HL-60/S4 treated with phorbol 12-myristate 13-acetate at 8.2 ng/mL for 4 days and 3 days (cell line): ENCODE measurements around the gene ZNF607.
"Not testable (repeated sequence)": the region's sequence is repeated elsewhere in the genome, so short reads cannot be mapped to it uniquely, and the experiment has no call there.

Experiments
- in situ Hi-C: fragments of 300-500 bp; cut with MboI; formaldehyde crosslinking; loops from 2 replicates; pipeline ENCODE4 v1.15.0; 2022; ENCODE audit warnings: low sequenced_read_pairs

Gene ZNF607

GRCh38 chr19:37719111-37719926 lies at the start of gene ZNF607:
Gene ZNF607, minus strand, starts transcription at chr19:37719761. Its CDS starts 8,143 bp downstream, at chr19:37711618.
- in situ Hi-C loops, result no loop called here

DNA sequence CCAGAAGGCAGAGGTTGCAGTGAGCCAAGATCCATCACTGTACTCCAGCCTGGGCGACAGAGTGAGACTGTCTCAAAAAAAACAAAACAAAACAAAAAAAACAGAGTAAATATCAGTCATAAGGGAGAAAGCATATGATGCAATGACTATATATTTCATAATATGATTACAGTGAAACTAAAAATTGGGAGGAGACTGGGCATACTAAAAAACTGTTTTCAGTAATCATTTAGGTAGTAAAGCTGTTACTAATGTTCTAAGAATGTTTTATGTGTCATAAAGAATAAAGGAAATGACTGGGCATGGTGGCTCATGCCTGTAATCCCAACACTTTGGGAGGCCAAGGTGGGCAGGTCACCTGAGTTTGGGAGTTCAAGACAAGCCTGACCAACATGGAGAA lies 43.9 kb upstream of the ZNF607 start:
- in situ Hi-C loops, result no loop called here

DNA sequence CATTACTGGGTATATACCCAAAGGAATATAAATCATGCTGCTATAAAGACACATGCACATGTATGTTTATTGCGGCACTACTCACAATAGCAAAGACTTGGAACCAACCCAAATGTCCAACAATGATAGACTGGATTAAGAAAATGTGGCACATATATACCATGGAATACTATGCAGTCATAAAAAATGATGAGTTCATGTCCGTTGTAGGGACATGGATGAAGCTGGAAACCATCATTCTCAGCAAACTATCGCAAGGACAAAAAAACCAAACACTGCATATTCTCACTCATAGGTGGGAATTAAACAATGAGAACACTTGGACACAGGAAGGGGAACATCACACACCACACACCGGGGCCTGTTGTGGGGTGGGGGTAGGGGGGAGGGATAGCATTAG lies 38.1 kb upstream of the ZNF607 start:
- in situ Hi-C loops, result not testable (repeated sequence)

DNA sequence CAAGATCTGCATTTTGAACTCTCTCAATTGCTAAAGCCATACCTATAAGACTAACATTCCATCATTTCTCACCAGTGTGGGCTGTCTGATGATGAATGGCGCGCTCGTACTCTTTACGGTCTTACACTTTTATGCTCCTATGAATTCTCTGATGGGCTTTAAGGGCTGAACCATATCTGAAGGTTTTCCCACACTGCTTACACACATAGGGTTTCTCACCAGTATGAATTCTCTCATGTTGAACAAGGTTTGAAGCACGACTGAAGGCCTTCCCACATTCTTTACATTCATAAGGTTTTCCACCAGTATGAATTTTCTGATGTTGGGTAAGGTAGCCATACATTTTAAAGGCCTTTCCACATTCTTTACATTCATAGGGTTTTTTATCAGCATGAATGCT lies 18.8 kb upstream of the ZNF607 start:
- in situ Hi-C loops, result no loop called here

- in situ Hi-C loops, result no loop called here
Observed at GRCh38 chr19:37725181-37725580, 5.6 kb upstream of the ZNF607 start.

DNA sequence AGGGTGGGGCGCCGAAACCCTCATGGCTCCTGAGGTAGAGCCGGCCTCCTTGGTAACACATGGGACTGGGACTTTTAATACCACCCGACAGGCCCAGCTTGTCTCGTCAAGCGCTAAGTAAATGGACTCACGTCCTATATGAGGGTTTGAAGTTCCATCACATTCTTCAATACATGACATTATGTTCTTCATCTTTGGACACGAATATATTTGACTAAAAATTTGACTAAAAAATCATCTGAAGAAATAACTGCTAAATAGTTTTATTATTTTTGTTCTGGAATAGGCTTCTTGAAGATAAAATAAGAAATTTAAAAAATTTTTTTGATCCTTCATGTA lies 335 bp upstream of the ZNF607 start:
- in situ Hi-C loops, result no loop called here

GRCh38 chr19:37718304-37718703 lies 1.3 kb downstream of the ZNF607 start:
- in situ Hi-C loops, result no loop called here

DNA sequence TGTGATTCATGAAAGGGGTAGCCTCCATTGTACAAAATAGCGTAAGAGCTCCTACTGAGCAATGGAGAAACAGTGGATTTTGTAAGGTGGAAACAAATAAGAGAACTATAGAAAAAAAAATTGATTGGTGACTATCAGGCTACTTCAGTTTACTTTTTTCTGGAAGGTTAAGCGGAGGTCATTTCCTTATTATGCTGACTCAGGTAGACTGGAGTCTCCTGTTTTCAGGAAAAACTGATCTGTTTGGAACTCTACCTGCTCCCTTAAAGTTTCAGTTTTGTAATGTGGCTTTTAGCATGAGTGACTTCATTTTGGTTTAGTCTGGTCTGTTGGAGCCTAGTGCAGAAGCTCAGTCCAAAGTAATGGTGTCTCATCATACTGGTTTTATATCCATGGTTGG lies 3.4 kb downstream of the ZNF607 start:
- in situ Hi-C loops, result no loop called here

DNA sequence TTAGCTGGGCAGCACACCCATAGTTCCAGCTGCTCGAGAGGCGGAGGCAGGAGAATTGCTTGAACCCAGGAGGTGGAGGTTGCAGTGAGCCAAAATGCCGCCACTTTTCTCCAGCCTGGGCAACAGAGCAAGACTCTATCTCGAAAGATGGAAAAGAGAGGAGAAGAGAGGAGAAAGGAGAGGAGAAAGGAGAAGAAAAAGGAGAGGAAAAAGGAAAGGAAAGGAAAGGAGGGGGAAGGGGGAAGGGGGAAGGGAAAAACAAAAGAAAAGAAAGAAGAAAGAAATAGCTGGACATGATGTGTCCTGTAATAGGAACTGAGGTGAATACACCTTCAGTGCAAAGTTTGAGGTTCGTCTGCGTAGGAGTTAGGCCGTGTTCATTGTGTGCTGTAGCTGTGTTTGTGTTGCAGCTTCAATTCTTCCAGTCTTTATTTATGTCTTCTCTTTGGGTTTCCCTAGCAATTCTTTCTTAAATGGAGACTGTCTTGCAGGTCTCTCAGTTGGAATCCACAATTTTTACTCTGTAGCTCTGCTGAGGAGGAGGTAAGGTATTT lies 13.4 kb downstream of the ZNF607 start:
- in situ Hi-C loops, result no loop called here

DNA sequence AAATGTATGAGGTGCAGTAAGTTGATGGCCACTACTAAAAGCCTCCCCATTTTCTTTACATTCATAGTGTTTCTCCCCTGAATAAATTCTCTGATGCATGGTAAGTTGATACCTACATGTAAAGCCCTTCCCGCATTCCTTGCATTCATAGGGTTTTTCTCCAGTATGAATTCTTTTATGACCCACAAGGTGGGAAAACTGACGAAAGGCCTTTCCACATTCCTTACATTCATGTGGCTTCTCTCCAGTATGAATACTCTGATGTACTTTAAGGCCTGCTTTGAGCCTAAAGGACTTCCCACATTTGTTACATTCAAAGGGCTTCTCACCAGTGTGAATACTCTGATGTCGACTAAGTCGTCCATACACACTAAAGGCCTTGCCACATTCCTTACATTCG lies 20.5 kb downstream of the ZNF607 start:
- in situ Hi-C loops, result no loop called here

- in situ Hi-C loops, result no loop called here
Observed at GRCh38 chr19:37698216-37698615, 21.3 kb downstream of the ZNF607 start.

- in situ Hi-C loops, result no loop called here
Observed at GRCh38 chr19:37695144-37695899, 24.2 kb downstream of the ZNF607 start.

GRCh38 chr19:37692956-37693620 lies 26.5 kb downstream of the ZNF607 start:
- in situ Hi-C loops, result no loop called here

- in situ Hi-C loops, result no loop called here
Observed at GRCh38 chr19:37691881-37692504, 27.6 kb downstream of the ZNF607 start.

- in situ Hi-C loops, result no loop called here
Observed at GRCh38 chr19:37683520-37683919, 36.0 kb downstream of the ZNF607 start.

DNA sequence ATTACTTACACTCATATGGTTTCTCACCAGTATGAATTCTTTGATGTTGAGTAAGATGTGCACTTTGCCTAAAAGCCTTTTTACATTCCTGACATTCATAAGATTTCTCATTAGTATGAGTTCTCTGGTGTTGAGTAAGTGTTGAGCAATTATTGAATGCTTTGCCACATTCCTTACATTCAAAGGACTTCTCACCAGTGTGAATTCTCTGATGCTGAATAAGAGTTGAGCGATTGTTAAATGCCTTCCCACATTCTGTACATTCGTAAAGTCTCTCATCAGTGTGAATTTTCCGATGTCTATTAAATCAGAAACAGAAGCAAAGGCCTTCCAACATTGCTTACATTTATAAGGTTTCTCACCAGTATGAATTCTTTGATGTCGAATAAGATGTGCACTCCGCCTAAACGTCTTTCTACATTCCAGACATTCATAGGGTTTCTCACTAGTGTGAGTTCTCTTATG lies 50.1 kb downstream of the ZNF607 start:
- in situ Hi-C loops, result no loop called here

DNA sequence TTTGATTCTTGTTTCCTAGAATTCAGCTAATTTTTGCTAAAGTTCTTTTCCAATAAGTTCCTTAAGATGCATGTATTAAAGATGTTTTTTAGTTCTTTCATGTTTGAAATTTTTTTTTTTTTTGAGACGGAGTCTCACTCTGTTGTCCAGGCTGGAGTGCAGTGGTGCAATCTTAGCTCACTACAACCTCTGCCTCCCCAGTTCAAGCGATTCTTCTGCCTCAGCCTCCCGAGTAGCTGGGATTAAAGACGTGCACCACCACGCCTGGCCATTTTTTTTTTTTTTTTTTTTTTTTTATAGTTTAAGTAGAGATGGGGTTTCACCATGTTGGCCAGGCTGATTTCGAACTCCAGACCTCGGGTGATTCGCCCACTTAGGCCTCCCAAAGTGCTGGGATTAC lies 62.4 kb downstream of the ZNF607 start:
- in situ Hi-C loops, result not testable (repeated sequence)

DNA sequence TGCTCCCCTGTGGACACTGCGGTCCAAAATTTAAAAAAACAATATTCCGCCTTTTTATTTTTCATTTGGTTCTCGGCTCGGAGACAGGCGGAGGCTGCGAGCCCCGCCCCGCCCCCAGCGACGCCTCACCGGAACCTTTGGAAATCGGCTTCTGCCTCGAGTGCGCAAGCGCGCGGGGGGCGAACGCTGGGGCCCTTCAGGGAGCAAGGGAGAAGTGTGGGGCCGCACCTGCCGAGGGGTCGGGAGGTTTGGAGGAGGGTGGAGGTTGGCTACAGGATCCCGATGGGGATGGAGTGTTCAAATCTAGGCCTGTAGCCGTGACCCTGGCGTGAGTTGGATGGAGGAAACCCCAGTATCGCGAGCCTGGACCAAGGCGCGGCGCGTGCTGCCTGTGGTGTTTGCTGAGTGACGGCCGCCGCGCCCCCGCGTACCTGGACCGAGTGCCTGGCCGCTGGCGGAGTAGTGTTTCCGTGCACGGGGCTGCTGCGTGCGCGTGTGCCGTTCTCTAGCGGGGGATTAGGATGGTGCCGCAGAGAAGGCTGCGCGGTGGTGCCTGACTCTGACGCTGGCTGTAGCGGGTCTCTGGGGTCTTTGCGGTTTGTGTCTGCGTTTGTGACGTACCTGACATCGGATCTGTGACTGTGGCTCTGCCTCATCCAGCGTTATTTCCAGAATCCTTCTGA lies 63.7 kb downstream of the ZNF607 start:
- in situ Hi-C loops, result no loop called here

DNA sequence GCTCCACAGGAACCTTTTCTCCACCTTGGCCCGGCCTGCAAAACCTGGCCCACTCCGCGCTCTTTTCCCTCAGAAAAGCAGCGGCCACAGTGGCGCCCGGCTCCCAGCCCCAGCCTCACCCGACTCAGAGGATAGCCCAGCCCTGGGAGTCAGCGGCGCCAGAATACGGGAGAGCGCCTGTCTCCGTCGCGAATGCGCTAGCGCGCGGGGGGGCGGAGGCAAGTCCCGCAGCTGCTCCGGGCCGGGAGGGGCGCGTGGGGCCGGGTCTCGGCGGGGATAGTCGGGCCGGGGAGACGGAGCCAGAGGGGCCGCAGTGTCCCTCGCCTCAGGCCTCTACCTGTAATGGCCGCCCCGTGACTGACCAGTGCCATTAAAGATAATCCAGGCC lies 64.3 kb downstream of the ZNF607 start, which contains the start of gene ZFP30:
Gene ZFP30, minus strand, starts transcription at position 165 of the 388 bp plus-strand sequence. CDS start 7,643 bp downstream, outside the sequence.
- in situ Hi-C loops, result no loop called here

- in situ Hi-C loops, result no loop called here
Observed at GRCh38 chr19:37654629-37655300, 64.8 kb downstream of the ZNF607 start.
